Measurements from ENCODE around the gene CEP20.
"Not testable (repeated sequence)": the region's sequence is repeated elsewhere in the genome, so short reads cannot be mapped to it uniquely, and the experiment has no call there.

Gene CEP20, protein sequence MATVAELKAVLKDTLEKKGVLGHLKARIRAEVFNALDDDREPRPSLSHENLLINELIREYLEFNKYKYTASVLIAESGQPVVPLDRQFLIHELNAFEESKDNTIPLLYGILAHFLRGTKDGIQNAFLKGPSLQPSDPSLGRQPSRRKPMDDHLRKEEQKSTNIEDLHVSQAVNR

DNA sequence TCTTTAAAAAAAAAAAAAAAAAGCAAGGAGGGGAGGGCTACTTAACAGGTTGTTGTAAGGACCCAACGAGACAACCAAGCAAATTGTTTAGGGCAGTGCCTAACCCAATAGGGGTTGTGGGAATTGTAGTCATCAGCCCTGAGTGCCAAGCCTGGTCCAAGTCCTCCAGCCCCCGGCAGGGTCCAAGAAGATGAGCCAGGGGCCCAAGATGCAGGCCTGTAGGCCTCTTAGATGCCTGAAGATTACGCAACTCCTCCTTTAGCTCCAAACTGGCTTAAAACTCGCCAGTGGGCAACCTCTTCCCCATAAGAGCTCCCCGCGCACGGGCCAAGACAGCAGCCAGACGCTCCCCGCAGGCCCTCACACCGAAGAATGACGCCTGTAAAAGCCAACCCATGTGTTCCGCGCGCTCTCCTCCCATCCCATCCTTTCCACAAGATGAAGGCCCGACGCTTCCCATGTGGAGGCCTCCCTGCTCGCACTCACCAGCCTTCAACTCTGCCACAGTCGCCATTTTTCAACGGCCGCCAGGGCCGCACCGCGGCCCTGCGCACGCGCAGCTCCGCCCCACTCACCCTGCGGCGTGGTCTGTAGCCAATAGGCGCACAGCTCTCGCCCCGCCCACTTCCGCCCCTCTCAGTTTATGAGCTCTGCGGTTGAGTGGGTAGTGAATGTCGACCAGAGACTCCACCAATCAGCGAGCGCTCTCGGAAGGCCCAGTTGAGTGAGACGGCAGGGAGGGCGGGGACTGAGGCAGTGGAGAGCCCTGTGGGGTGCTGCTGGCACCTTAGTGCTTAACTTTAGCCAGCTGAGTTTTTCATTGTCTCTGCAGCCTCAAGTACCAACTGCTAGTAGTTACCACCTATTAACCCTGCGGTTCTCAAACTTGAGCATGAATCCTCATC is at the start of gene CEP20:
TSS of gene CEP20 (minus strand) at position 532 of the 905 bp plus-strand sequence. CDS start at position 514, 18 bp downstream.
- peak; percentile 99 to 100 for ATAC-seq

DNA sequence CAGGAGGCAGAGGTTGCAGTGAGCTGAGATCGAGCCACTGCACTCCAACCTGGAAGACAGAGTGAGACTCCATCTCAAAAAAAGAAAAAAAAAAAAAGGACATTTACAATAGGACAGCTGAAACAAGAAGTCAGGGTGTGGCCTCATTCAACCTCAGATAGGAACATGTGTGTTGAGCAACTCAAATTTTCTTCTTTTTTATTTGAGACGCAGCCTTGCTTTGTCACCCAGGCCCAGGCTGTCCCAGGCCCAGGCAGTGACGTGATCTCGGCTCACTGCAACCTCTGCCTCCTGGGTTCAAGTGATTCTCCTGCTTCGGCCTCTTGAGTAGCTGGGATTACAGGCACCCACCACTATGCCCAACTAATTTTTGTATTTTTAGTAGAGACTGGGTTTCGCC is 48.4 kb upstream of the CEP20 start:
- ATAC-seq = not testable (repeated sequence)

DNA sequence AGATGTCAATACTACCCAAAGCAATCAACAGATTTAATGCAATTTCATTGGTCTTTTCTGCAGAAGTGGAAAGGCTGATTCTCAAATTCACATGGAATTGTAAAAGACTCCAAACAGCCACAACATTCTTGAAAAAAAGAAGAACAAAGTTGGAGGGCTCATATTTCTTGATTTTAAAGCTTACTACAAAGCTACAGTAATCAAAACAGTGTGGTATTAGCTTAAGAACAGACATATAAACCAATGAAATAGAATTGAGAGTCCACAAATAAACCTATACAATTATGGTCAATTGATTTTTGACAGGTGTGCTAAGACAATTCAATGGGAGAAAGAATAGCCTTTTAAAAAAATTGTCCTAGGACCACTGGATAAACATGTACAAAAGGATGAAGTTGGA is 46.6 kb upstream of the CEP20 start:
- no peak for ATAC-seq

DNA sequence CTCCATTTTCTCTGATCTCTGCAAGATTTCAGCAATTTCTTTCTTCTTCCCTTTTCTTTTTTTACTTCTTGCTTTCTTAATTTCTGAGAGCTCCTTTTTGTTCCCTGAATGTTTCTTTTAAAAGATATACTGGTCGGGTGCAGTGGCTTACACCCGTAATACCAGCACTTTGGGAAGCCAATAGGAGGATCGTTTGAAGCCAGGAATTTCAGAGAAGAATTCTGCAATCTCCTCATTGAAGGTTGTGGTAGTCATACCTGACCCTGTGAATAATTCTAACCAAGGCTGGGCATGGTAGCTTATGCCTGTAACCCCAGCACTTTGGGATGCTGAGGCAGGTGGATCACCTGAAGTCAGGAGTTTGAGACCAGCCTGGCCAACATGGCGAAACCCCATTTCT is 45.4 kb upstream of the CEP20 start:
- ATAC-seq = no peak

DNA sequence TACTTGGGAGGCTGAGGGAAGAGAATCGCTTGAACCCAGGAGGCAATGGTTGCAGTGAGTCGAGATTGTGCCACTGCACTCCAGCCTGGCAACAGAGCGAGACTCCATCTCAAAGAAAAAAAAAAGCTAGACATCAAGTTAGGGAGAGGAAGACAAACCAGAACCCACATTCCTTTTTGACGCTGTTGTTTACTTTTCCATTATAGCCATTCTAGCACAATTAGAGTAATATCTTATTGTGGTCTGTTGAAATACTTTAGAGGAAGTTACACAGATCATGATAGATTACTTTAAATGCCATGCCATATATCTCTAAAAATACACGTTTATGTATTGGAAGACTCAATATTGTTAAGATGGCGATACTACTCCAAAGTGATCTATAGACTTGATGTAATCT is 44.5 kb upstream of the CEP20 start:
- ATAC-seq = no peak

DNA sequence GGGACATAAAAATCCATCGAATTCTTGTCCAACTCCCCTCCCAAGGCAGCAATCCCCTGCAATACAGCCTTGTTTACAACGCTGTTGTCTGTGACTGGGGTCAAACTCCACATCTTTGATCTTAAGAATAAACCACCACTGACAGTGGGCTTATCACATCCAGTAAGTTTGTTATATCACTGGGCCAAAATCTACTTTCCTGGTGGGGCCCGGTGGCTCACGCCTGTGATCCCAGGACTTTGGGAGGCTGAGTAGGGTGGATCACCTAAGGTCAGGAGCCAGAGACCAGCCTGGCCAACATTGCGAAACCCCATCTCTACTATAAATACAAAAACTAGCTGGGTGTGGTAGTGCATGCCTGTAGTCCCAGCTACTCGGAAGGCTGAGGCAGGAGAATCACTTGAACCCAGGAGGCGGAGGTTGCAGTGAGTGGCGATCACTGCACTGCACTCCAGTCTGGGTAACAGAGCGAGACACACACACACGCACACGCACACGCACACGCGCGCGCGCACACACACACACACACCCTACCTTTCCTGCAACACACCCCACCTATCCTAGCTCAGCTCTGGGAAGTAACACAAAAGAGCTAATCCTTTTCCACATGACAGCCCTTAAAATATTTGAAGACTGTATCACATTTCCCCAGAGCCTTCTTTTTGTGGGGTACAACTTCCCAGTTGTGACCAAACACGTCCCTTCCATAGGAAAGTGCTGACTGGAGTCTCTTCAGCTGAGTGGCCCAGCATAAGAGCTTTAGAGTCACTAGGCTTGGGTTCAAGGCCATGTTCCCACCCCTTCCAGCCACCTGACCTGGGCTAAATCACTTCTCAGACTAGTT is 40.1 kb upstream of the CEP20 start:
- no peak for ATAC-seq

DNA sequence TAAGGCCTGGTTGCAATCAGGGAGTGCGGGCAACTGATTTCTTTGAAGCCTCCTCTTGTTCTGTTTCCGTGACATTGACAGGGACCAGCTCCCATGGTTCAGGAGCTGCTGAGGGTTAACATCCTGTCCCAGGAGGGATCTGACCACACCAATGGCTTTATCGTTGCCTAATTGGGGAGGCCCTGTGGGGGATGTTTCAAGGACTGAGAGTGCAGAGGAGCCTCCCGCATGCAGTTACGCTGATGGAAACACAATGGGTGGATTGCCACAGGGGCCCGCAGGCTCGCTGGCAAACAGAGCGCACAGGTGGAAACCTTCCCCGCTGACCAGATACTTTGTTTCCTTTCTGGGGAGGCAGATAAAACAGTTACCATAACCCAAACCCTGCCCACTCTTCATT is 37.2 kb upstream of the CEP20 start:
- ATAC-seq = no peak

DNA sequence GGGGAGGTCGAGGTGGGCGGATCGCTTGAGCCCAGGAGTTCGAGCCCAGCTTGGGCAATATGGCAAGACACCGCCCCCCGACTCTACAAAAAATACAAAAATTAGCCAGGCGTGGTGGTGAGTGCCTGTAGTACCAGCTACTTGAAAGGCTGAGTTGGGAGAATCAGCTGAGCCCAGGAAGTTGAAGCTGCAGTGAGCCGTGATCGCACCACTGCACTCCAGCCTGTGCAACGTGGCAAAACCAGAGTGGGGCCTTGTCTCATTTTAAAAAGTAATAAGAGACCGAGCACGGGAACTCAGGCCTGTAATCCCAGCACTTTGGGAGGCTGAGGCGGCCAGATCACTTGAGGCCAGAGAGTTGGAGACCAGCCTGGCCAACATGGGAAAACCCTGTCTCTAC is 36.6 kb upstream of the CEP20 start:
- ATAC-seq = no peak

DNA sequence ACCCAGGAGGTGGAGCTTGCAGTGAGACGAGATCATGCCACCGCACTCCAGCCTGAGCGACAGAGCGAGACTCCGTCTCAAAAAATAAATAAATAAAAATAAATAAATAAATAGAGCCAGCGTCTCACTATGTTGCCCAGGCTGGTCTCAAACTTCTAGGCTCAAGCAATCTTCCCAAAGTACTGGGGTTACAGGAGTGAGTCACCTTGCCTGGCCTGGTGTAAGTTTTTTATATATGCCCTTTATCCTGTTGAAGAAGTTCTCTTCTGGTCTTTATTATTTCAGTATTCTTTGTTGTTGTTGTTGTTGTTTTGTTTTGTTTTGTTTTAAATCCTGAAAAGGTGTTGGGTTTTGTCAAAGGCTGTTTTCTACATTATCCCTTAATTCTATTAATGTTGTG is 30.9 kb upstream of the CEP20 start:
- ATAC-seq = no peak

DNA sequence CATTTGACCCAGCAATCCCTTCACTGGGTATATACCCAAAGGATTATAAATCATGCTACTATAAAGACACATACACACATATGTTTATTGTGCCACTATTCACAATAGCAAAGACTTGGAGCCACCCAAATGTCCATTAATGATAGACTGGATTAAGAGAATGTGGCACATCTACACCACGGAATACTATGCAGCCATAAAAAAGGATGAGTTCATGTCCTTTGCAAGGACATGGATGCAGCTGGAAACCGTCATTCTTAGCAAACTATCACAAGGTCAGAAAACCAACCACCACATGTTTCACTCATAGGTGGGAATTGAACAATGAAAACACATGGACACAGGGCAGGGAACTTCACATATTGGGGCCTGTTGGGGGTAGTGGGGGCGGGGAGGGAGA is 29.9 kb upstream of the CEP20 start:
- ATAC-seq = not testable (repeated sequence)

DNA sequence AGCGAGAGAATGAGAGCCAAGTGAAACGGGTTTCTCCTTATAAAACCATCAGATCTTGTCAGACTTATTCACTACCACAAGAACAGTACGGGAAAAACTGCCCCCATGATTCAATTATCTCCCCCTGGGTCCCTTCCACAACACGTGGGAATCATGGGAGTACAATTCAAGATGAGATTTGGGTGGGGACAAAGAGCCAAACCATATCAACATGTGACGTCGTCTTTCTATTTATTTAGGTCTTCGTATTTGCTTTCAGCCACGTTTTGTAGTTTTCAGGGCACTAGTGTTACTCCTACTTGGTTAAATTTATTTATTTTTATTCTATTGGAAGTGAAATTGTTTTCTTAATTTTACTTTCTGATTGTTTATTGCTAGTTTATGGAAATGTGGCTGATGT is 27.9 kb upstream of the CEP20 start:
- ATAC-seq = no peak

DNA sequence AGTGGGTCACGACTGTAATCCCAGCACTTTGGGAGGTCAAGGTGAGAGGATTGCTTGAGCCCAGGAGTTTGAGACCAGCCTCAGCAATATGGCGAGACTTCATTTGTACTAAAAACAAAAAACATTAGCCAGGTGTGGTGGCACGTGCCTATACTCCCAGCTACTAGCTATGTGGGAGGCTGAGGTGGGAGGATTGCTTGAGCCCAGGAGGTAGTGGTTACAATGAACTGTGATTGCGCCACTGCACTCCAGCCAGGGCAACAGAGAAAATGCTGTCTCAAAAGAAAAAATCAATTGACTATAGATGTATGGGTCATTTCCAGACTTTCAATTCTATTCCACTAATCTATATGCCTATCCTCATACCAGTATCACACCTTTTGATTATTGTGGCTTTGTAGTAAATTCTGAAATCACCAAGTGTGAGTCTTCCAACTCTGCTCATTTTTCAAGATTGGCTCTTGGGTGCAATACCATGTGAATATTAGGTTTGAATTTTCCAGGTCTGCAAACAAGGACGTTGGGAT is 27.2 kb upstream of the CEP20 start:
- ATAC-seq = peak in 1 of 2 donors; percentile 27

DNA sequence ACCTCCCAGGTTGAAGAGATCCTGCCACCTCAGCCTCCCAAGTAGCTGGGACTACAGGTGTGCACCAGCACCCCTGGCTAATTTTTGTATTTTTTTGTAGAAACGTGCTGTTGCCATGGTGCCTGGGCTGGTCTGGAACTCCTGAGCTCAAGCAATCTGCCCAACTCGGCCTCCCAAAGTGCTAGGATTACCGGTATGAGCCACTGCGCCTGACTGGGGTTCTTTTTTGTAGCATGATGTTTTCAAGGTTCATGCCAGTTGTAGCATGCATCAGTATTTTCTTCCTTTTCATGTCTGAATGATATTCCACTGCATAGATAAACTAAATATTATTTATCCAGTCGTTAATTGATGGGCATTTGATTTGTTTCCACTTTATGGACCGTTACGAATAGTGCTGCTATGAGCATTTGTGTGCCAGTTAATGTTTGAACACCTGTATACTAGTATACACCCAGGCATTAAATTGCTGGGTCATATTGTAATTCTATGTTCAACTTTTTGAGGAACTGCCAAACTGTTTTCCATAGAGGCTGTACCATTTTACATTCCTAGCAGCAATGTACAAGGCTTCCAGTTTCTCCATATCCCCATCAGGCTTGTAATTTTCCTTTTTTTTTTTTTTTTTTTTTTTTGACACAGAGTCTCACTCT is 24.8 kb upstream of the CEP20 start:
- no peak for ATAC-seq

DNA sequence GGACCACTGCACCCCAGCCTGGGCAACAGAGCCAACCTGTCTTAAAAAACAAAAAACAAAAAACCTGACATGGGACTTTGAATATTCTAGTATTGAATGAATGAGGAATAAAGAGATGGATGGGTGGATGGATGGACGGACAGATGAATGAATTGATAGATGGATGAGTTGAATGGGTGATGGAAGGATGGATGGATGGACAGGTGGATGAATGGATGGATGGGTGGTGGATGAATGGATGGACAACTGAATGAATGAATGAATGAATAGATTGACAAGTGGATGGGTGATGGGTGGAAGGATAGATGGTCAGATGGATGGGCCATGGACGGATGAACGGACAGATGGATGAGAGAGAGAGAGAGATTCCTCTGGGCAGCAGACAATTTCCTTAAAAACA is 22.8 kb upstream of the CEP20 start:
- no peak for ATAC-seq

DNA sequence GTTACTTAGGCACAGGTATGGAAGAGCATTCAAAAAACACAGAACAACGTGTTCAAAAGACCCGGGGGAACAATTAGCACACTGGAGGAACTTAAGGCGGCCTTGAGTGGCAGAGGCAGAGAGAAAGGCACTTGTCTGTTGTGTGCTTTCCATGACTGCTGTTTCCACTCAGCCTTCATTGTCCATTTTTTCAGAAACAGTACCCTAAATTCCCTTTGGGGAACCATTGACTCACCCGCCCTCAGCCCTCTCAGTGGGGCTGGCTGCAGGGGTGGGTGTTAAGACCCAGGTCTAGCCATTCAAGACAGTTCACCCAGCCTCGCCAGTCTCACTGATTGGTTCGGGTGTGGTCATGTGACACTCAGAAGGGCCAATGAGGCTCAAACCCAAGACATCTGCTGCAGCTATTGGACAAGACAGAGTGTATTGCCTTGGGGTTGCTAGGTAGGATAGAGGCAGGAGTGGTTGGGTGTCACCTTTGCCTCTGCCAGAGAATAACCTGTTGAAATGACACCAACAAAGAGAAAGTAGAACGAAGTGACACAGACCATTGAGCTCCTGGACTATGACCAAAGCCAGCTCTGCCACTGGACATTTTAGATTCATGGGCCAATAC is 19.6 kb upstream of the CEP20 start:
- ATAC-seq = peak; percentile 94 to 95

DNA sequence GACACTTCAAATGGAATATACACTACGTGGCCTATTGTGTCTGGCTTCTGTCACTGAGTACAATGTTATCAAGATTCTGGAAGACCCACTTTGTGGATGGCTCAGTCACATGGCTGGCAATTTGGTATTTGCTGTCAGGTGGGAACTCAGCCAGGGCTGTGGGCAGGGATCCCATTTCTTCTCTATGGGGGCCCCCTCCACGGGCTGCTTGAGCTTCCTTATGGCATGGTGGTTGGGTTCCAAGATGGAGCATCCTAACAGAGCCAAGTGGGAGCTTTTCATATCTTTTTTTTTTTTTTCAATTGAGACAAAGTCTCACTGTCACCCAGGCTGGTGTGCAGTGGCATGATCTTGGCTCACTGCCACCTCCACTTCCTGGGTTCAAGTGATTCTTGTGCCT is 18.0 kb upstream of the CEP20 start:
- no peak for ATAC-seq

DNA sequence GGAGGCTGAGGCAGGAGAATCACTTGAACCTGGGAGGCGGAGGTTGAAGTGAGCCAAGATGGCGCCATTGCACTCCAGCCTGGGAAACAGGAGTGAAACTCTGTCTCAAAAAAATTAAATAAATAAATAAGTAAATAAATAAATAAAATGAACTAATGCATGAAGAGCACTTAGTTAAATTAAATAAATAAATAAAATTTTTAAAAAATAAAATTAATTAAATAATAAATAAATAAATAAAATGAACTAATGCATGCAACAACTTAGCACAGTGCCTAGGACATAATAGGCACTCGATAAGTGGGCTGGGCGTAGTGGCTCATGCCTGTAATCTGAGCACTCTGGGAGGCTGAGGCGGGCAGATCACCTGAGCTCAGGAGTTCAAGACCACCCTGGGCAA is 15.6 kb upstream of the CEP20 start:
- ATAC-seq = no peak

DNA sequence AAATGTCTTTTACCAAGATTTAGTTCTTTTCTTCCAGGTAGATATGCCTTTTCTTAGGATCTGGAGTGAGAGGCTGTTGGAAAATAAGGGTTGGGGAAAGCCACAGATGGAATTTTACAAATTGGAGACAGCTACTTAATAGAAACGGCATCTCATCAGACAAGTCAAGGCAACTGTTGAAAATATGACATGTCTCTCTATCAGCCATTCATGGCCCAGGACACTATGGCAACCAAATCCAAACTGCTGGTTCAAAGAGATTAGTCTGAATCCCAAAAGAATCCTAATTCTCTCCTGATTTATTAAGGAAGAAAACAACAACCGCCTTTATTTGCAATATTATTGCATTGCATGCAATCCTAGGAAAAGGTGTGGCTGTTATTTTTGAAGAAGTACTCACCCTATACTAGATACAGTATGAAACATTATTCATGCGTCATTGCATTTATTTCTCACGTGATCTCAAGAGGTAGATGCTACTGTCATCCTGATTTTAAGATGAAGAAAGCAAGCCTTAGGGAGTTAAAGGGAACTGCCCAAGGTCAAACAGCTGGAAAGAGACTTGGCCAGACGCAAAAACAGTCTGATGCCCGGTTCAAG is 12.6 kb upstream of the CEP20 start:
- ATAC-seq = no peak

DNA sequence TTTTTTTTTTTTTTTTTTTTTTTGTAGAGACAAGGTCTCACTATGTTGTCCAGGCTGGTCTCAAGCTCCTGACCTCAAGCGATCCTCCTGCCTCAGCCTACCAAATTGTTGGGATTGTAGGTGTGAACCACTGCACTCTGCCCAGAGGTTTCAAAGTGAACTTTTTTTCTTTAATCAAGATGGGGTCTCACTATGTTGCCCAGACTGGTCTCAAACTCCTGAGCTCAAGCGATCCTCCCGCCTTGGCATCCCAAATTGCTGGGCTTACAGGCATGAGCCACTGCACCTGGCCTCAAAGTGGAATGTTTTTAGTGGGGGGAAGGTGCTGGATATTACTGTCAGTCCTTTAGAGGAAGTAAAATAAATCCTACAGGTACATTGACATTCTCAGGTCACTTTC is 12.0 kb upstream of the CEP20 start:
- no peak for ATAC-seq

DNA sequence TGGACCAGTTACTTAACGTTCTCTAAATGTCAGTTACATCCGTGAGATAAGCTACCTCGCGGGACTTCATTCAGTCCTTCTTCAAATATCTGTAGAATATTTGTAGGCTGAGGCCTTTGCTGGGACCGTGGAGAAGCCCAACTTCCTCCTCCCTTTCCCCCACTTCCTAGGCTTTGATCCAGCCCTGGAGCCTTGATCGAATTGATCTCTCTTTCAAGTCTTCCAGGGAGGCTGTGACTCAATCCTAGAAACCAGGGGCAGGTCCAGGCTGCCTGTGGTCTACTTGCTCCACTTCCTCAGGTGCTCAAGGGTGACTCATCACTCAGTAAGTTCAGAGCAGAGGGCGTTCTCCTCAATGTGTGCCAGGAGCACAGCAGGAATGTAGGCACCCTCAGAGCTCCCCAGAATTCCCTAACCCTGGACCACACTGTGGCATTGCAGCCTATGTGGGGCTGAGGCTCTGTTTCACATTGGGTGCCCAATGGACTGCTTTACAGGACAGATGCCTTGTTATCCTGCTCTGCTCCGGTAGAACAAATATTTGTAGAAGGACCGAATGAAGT is 11.2 kb upstream of the CEP20 start:
- peak; percentile 54 to 59 for ATAC-seq

DNA sequence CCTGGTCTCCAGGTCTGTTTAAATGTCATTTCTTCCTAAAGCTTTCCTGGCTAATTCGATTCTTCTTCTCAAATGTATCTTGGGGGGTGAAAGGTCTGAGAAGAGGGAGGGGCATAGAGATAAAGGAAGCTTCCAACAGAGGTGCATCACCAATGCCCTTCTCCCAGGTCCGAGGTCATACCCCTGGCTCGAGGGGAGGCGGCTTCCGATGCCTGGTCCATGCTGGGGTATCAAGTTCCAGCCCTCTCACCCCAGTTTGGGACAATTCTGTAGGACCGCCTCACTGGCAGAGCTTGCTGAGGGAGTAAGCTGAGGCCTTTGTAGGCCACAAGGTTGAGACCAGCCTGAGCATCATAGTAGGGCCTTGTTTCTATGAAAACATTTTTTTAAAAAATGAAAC is 10.3 kb upstream of the CEP20 start:
- no peak for ATAC-seq

Measured in activated CD4-positive, CD25-positive, alpha-beta regulatory T cell treated with anti-CD3 and anti-CD28 coated beads, Interleukin-2, amount 50 U/mL, for 24 hours (primary cell).